HepG2 (cell line): ENCODE data around the gene CIAO2B. TPM values are rescaled to one million over a fixed set of nuclear protein-coding genes. Genes with fewer than 3 reads are reported as not detected.

Experiments used
- CREB1 ChIP-seq, 2 experiments: fragments of 450-650 bp in 1 of 2; IDR thresholded peaks; 2 replicates each; pipeline ENCODE4 v1.6.1; 2016 to 2017; ENCODE audit warnings: control low read depth in 1 of 2, mild to moderate bottlenecking in 1 of 2, missing compliant biosample characterization in 1 of 2, missing genetic modification characterization in 1 of 2
- DNMT1 ChIP-seq: sonication (generic); formaldehyde crosslinking; IDR thresholded peaks from 2 replicates; pipeline ENCODE4 v1.5.1; 2020; ENCODE audit warnings: mild to moderate bottlenecking, missing genetic modification reagents
- FOXA1 ChIP-seq, 2 experiments: fragments of 450-650 bp in 1 of 2; sonication (generic) in 1 of 2; formaldehyde crosslinking in 1 of 2; IDR thresholded peaks; 2 replicates each; pipeline versions ENCODE4 v1.4.0 to v1.6.1; 2016 to 2020; ENCODE audit warnings: missing genetic modification reagents in 1 of 2
- NFIC ChIP-seq: IDR thresholded peaks from 2 replicates; pipeline ENCODE4 v1.6.1; 2012; ENCODE audit warnings: mild to moderate bottlenecking, low read length, inconsistent platforms
- ZFP82 ChIP-seq: sonication (generic); formaldehyde crosslinking; IDR thresholded peaks from 2 replicates; pipeline ENCODE4 v1.5.1; 2020; ENCODE audit warnings: mild to moderate bottlenecking, missing genetic modification reagents, borderline replicate concordance
- ZNF790 ChIP-seq: sonication (generic); formaldehyde crosslinking; IDR thresholded peaks from 2 replicates; pipeline ENCODE4 v1.8.0; 2022; ENCODE audit warnings: missing genetic modification reagents, mild to moderate bottlenecking, borderline replicate concordance
- polyA plus RNA-seq, 8 experiments: library from polyadenylated mRNA; depleted of rRNA in 3 of 8; stranded (reverse) in 7 of 8; unstranded in 1 of 8; fragments of >200 nt; fragmentation: Illumina TruSeq in 4 of 8; extraction: Trizol in 4 of 8; gene quantifications; 2 replicates each; pipeline versions ENCODE4 v1.2.1 to v1.2.3, GENCODE V29; 2011 to 2016; ENCODE audit warnings: low read depth in 4 of 8, missing spikeins in 1 of 8, mixed read lengths in 1 of 8; ENCODE audit not compliant: insufficient read depth in 1 of 8
- total RNA-seq, 5 experiments: library from RNA; depleted of rRNA; stranded (reverse); fragments of >200 nt; fragmentation: Illumina TruSeq; extraction: Trizol; gene quantifications; 2 replicates each; pipeline ENCODE4 v1.2.3, GENCODE V29; 2016; ENCODE audit warnings: low read depth in 1 of 5
- TF ChIP-seq, protein P1 (sequence below): sonication (generic); formaldehyde crosslinking; IDR thresholded peaks from 2 replicates; pipeline ENCODE4 v1.4.0; 2020; ENCODE audit warnings: mild to moderate bottlenecking, missing genetic modification reagents
- TF ChIP-seq, protein P2 (sequence below): sonication (generic); formaldehyde crosslinking; IDR thresholded peaks from 2 replicates; pipeline ENCODE4 v1.4.0; 2020; ENCODE audit warnings: missing genetic modification reagents
- TF ChIP-seq, protein P3 (sequence below): sonication (generic); formaldehyde crosslinking; IDR thresholded peaks from 2 replicates; pipeline ENCODE4 v1.5.1; 2020; ENCODE audit warnings: mild to moderate bottlenecking, missing genetic modification reagents, borderline replicate concordance
- TF ChIP-seq, protein P4 (sequence below): sonication (generic); formaldehyde crosslinking; IDR thresholded peaks from 2 replicates; pipeline ENCODE4 v1.5.0; 2020; ENCODE audit warnings: missing genetic modification reagents

The CIAO2B gene
- total and polyA plus RNA-seq, 2 of the 13 experiments (the other 11 are each of a cell fraction or from before 2014, with no cell fraction given), result 157 to 293 TPM

DNA sequence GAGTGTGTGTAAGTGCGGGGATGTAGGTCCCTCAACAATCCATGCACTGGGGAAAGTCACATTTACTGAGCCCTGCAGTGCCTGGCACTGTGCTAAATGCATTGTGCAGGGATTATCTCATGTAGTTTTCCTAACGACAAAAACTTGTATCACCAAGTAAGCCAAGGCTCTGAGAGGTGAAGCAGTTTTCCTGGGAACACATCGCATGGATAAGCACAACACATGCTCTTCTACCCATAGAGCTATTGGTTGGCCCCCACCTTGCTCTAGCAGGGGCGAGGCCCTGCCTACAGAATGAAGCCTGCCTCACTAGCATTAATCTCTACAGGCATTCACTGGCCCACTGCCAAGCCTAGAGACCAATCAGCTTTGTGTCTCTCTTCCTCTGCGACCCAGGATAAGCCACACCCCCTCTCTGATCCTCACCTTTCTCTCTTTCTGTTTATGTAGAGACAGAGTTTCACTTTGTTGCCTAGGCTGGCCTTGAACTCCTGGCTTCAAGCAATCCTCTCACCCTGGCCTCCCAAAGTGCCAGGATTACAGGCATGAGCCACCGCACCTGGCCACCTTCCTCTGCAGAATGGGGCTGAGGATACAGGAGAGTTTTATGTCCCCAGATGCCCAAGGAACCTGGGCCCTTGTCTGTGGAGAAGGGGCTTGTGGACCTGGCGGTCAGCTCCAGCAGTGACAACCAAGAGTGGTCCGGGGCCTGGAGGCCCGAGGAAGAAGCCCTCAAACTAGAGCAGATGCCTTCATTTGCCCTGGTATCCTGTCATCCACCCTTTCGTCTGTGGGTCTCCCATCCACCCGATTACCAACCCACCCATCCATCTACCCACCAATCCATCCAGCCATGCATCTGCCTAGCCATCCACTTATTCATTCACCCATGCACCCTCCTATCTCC is 28.3 kb downstream of the CIAO2B start (continued):
- TF ChIP-seq ZNF790 (CRISPR knock-in tag) (no peak), FOXA1 (IDR thresholded peaks at IDR 0.05) (no peak), FOXA1 (CRISPR knock-in tag; IDR thresholded peaks at IDR 0.05) (peak; percentile 68), ZFP82 (CRISPR knock-in tag) (no peak), CREB1 (IDR thresholded peaks at IDR 0.05) (no peak), CREB1 (CRISPR knock-in tag; IDR thresholded peaks at IDR 0.05) (no peak), DNMT1 (CRISPR knock-in tag) (peak; percentile 57; the same call in 1 of the 2 replicates), NFIC (peak; percentile 15; the same call in 1 of the 2 replicates)
- TF ChIP-seq, protein P1, sequence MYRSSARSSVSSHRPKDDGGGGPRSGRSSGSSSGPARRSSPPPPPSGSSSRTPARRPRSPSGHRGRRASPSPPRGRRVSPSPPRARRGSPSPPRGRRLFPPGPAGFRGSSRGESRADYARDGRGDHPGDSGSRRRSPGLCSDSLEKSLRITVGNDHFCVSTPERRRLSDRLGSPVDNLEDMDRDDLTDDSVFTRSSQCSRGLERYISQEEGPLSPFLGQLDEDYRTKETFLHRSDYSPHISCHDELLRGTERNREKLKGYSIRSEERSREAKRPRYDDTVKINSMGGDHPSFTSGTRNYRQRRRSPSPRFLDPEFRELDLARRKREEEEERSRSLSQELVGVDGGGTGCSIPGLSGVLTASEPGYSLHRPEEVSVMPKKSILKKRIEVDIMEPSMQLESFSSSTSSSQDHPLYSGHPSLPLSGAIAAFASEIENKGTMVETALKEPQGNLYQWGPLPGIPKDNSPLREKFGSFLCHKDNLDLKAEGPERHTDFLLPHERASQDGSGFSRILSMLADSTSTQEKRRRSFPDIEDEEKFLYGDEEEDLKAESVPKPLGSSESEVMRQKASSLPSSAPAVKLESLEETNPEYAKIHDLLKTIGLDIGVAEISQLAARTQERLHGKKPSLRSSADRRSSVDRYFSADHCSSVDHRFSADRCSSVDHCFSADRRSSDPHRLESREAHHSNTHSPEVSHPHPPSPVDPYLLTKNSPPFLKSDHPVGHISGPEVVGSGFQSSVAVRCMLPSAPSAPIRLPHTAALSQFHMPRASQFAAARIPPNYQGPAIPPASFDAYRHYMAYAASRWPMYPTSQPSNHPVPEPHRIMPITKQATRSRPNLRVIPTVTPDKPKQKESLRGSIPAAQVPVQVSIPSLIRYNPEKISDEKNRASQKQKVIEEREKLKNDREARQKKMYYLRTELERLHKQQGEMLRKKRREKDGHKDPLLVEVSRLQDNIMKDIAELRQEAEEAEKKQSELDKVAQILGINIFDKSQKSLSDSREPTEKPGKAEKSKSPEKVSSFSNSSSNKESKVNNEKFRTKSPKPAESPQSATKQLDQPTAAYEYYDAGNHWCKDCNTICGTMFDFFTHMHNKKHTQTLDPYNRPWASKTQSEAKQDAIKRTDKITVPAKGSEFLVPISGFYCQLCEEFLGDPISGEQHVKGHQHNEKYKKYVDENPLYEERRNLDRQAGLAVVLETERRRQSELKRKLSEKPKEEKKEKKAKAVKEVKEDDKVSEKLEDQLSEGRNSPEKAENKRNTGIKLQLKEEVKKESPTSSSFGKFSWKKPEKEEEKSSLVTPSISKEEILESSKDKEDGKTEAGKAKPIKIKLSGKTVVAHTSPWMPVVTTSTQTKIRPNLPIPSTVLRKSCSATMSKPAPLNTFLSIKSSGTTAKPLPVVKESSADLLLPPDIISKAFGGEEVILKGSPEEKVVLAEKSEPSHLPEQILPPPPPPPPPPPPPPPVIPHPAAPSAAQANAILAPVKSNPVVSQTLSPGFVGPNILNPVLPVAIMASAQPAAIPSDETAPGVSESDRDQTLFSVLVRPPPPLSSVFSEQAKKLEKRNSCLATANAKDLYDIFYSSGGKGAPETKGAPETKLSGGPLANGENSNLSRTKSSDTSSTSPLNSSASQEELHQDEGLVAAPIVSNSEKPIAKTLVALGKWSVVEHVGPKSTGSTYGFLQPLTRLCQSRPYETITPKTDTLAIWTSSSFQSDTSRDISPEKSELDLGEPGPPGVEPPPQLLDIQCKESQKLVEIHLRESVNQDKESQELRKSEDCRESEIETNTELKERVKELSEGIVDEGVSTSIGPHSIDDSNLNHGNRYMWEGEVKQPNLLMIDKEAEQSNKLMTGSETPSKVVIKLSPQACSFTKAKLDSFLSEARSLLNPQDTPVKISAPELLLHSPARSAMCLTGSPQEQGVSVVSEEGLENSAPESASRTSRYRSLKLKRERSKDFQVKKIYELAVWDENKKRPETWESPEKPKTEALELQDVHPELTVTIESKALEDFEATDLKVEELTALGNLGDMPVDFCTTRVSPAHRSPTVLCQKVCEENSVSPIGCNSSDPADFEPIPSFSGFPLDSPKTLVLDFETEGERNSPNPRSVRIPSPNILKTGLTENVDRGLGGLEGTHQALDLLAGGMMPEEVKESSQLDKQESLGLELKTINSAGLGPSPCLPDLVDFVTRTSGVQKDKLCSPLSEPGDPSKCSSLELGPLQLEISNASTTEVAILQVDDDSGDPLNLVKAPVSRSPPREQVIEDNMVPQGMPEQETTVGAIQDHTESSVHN, result no peak
- TF ChIP-seq, protein P2, sequence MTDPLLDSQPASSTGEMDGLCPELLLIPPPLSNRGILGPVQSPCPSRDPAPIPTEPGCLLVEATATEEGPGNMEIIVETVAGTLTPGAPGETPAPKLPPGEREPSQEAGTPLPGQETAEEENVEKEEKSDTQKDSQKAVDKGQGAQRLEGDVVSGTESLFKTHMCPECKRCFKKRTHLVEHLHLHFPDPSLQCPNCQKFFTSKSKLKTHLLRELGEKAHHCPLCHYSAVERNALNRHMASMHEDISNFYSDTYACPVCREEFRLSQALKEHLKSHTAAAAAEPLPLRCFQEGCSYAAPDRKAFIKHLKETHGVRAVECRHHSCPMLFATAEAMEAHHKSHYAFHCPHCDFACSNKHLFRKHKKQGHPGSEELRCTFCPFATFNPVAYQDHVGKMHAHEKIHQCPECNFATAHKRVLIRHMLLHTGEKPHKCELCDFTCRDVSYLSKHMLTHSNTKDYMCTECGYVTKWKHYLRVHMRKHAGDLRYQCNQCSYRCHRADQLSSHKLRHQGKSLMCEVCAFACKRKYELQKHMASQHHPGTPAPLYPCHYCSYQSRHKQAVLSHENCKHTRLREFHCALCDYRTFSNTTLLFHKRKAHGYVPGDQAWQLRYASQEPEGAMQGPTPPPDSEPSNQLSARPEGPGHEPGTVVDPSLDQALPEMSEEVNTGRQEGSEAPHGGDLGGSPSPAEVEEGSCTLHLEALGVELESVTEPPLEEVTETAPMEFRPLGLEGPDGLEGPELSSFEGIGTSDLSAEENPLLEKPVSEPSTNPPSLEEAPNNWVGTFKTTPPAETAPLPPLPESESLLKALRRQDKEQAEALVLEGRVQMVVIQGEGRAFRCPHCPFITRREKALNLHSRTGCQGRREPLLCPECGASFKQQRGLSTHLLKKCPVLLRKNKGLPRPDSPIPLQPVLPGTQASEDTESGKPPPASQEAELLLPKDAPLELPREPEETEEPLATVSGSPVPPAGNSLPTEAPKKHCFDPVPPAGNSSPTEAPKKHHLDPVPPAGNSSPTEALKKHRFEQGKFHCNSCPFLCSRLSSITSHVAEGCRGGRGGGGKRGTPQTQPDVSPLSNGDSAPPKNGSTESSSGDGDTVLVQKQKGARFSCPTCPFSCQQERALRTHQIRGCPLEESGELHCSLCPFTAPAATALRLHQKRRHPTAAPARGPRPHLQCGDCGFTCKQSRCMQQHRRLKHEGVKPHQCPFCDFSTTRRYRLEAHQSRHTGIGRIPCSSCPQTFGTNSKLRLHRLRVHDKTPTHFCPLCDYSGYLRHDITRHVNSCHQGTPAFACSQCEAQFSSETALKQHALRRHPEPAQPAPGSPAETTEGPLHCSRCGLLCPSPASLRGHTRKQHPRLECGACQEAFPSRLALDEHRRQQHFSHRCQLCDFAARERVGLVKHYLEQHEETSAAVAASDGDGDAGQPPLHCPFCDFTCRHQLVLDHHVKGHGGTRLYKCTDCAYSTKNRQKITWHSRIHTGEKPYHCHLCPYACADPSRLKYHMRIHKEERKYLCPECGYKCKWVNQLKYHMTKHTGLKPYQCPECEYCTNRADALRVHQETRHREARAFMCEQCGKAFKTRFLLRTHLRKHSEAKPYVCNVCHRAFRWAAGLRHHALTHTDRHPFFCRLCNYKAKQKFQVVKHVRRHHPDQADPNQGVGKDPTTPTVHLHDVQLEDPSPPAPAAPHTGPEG (CRISPR knock-in tag), result peak; percentile 59; the same call in 1 of the 2 replicates
- TF ChIP-seq, protein P3, sequence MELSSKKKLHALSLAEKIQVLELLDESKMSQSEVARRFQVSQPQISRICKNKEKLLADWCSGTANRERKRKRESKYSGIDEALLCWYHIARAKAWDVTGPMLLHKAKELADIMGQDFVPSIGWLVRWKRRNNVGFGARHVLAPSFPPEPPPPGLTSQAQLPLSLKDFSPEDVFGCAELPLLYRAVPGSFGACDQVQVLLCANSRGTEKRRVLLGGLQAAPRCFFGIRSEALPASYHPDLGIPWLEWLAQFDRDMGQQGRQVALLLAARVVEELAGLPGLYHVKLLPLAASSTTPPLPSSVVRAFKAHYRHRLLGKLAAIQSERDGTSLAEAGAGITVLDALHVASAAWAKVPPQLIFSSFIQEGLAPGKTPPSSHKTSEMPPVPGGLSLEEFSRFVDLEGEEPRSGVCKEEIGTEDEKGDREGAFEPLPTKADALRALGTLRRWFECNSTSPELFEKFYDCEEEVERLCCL (CRISPR knock-in tag), result no peak
- TF ChIP-seq, protein P4, sequence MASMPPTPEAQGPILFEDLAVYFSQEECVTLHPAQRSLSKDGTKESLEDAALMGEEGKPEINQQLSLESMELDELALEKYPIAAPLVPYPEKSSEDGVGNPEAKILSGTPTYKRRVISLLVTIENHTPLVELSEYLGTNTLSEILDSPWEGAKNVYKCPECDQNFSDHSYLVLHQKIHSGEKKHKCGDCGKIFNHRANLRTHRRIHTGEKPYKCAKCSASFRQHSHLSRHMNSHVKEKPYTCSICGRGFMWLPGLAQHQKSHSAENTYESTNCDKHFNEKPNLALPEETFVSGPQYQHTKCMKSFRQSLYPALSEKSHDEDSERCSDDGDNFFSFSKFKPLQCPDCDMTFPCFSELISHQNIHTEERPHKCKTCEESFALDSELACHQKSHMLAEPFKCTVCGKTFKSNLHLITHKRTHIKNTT (CRISPR knock-in tag), result no peak
